ENCODE results near the gene CTSS. TPM values are rescaled to one million over a fixed set of nuclear protein-coding genes. Genes with fewer than 3 reads are reported as not detected.

Gene CTSS
- total RNA-seq, 1 experiment from 2014 or later: 0.39 TPM

DNA sequence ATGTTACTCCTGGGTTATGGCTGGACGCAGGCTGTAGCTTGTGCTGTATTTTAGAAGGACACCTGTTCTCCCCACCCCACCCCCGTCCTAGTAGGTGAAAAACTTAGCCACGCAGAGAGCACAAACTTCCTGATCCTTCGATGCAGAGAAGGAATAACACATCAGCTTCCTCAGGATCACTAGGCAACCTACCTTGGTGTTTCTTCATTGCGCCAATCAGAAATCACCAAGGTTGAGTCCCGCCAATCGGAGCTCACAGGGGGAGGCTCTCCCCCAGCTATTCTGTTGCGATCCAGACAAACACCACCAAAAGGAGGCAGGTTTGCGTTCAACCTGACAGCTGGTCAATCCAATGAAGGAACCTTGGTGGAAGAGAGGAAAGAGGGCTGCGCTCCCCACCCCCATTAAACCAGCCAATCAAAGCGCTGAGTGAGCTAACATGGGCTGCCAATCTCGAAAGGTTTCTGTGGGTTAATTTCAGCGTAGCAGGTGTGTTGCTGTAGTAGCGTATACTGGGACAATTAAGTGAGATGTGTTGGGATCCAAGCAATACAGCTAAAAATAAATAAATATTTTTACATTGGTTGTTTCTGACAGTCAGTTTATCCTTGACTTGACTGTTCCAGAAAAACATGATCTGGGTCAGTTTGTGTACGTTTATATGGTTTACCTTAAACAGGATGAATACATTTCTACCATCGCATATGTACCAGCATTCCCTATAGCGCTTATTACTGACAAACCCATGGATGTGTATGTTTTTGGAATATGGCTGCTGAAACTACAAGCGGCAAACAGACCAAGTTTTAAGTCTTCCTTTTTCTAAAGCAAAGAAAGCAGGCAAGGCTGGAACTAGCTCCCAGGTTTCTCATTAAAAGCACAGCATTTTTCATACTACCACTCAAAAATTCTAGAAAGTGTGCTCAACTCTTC lies 68.3 kb downstream of the CTSS start, which contains the start of gene GOLPH3L:
Gene GOLPH3L, minus strand, starts transcription at position 160 of the 933 bp plus-strand sequence. CDS start 2,316 bp downstream, outside the sequence.
- DNase-seq (ENCODE audit: low spot score): peak; percentile 99

DNA sequence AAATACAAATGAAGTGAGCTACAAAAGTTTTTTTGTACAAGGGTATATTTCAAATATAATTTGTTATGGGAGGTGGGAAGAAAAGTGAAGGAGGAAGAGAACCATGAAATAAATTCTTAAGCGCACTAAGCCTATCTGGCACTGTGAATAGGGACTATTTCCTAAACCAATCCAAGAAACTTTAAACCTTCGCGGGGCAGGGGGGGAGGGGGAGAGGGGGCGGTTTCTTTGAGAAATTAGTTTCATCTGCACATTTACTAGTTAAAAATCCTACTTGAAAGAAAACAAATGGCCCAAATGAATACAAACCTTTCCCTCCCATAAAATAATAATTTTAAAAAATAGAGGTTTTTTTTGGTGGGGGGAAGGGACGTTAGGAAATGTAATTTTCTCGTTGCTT lies 69.0 kb downstream of the CTSS start:
- no peak for DNase-seq (ENCODE audit: low spot score)

DNA sequence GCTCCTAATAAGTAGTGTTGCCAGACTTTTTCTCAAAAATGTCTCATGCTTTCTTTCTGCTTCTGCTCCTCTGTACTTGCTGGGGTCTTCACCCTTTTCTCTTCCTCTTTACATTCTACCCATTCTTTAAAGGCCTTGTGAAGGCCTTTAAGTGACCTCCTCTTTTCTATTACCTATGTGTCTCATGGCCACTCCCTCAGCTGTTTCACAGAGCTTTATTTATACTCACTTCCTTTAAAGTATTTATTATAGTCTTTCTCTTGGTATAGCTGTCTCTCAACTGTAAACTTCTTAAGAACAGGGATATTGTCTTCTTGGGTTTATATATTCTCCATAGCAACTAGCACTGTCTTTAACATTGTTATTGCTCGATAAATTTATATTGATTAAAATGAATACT lies 69.4 kb downstream of the CTSS start:
- no peak for DNase-seq (ENCODE audit: low spot score)

GRCh38 chr1:150695561-150695960 lies 70.0 kb downstream of the CTSS start:
- no peak for DNase-seq (ENCODE audit: low spot score)

DNA sequence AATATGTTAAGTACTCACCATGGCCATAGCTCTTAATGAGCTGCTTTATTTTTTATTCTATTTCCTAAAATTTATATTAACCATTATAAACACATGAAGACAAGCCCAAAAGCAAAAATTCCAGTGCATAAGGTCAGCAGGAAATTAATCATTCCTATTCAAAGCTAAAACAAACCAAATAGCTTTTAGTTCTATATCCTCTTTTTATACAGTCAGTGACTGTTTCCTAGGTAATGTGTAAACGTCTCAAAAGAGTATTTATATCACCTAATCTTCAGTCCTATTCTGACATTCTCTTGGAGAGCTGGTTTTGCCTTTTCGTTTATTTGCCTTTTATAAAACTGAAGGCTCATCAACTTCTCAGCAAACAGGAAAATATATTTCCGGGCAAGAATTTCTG lies 72.9 kb downstream of the CTSS start:
- no peak for DNase-seq (ENCODE audit: low spot score)

DNA sequence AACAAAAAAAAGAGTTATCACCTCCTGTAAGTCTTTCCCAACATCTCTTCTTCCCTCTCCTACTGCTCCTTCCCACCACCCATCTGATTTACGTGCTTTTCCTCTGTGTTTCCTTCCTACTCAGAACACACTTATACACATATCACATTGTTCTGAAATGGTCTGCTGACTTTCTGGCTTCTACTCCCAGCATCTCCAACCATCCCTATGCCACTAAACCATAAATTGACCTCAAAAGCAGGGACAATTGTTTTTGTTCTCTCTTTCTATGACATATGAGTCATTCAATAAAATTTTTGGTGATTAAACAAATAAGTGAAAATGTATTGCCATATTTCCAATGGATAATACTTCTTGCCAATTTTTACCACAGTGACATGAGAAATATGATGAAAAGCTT lies 76.8 kb downstream of the CTSS start:
- no peak for DNase-seq (ENCODE audit: low spot score)

DNA sequence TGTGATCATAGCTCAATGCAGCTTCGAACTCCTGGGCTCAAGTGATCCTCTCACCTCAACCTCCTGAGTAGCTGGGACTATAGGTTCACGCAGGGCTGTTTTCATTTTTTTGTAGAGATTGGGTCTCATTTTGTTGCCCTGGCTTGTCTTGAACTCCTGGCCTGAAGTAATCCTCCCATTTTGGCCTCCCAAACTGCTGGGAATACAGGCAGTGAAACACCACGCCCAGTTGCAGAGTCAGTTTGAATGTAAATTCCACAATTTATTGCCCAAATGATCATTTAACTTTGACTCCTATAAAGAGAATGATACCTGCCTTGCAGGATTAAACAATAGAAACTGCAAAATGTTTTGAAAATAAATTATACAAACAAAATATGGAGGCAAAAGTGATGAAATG lies 79.3 kb downstream of the CTSS start:
- DNase-seq (ENCODE audit: low spot score): no peak

DNA sequence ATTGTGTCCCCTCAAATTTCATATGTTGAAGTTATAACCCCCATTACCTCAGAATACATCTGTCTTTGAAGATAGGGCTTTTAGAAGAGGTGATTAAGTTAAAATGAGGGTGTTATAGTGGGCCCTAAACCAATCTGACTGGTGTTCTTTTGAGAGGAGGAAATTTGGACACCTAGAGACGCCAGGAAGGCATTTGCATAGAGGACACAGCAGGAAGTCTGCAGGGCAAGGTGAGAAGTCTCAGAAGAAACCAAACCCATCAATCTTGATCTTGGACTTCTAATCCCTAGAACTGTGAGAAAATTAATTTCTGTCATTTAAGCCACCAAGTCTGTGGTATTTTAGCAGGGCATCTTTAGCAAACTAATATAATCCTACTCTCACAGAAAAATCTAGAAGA lies 81.7 kb downstream of the CTSS start:
- no peak for DNase-seq (ENCODE audit: low spot score)

Other genes starting within 250 kb of the CTSS start
- 0.80 and 1.1 TPM in 2 replicates for gene ADAMTSL4, start 216.4 kb downstream of the CTSS start, total RNA-seq (2014; rRNA removed; shearing (Covaris generic))
- 95.2 and 98.6 TPM in 2 replicates for gene MCL1, start 186.2 kb downstream of the CTSS start, total RNA-seq (2014; rRNA removed; shearing (Covaris generic))
- 143 and 154 TPM in 2 replicates for gene ENSA, start 136.2 kb downstream of the CTSS start, total RNA-seq (2014; rRNA removed; shearing (Covaris generic))
- 8.4 and 10.1 TPM in 2 replicates for gene GOLPH3L, start 68.6 kb downstream of the CTSS start, total RNA-seq (2014; rRNA removed; shearing (Covaris generic))
- not detected in 2 replicates for gene HORMAD1, start 44.9 kb downstream of the CTSS start, total RNA-seq (2014; rRNA removed; shearing (Covaris generic))
- 0.10 TPM in 1 of 2 replicates, not detected in the other for gene CTSK, start 42.5 kb upstream of the CTSS start, total RNA-seq (2014; rRNA removed; shearing (Covaris generic))
- 13.0 and 13.7 TPM in 2 replicates for gene ARNT, start 110.8 kb upstream of the CTSS start, total RNA-seq (2014; rRNA removed; shearing (Covaris generic))
- not detected in 2 replicates for gene CTXND2, start 121.4 kb upstream of the CTSS start, total RNA-seq (2014; rRNA removed; shearing (Covaris generic))
- gene SETDB1, start 160.6 kb upstream of the CTSS start, total RNA-seq (2014; rRNA removed; shearing (Covaris generic)): 15.9 and 26.2 TPM in 2 replicates
- 97.8 and 110 TPM in 2 replicates for gene CERS2, start 209.1 kb upstream of the CTSS start, total RNA-seq (2014; rRNA removed; shearing (Covaris generic))
- gene ANXA9, start 216.5 kb upstream of the CTSS start, total RNA-seq (2014; rRNA removed; shearing (Covaris generic)): 0.04 and 0.23 TPM in 2 replicates
- 9.3 and 12.2 TPM in 2 replicates for gene MINDY1, start 241.1 kb upstream of the CTSS start, total RNA-seq (2014; rRNA removed; shearing (Covaris generic))
- 10.6 and 19.7 TPM in 2 replicates for gene PRUNE1, start 242.7 kb upstream of the CTSS start, total RNA-seq (2014; rRNA removed; shearing (Covaris generic))